Renal cortex interstitium (tissue), 11 donors: ENCODE data around the gene FAM219A. TPM values are rescaled to one million over a fixed set of nuclear protein-coding genes. Genes with fewer than 3 reads are reported as not detected.
A peak's percentile ranks its signal among the peaks of the same experiment; 100 is the strongest.
"Not testable (repeated sequence)": the region's sequence is repeated elsewhere in the genome, so short reads cannot be mapped to it uniquely, and the experiment has no call there.

Source experiments
- DNase-seq, 11 donors: peaks; one replicate each; pipeline ENCODE4 v3.0.0-alpha.2; 2013; ENCODE audit warnings: low read depth in 9 of 11, low spot score in 4 of 11; ENCODE audit errors: extremely low read depth in 1 of 11
- polyA plus RNA-seq, 3 donors: library from polyadenylated mRNA; unstranded; fragments of 120-200 nt; gene quantifications; one replicate each; pipeline ENCODE4 v1.2.1, GENCODE V29; 2013; ENCODE audit not compliant: insufficient read length in 3 of 3

The FAM219A gene
- polyA plus RNA-seq, 3 donors, result 12.0 to 16.0 (median 13.1) TPM

DNA sequence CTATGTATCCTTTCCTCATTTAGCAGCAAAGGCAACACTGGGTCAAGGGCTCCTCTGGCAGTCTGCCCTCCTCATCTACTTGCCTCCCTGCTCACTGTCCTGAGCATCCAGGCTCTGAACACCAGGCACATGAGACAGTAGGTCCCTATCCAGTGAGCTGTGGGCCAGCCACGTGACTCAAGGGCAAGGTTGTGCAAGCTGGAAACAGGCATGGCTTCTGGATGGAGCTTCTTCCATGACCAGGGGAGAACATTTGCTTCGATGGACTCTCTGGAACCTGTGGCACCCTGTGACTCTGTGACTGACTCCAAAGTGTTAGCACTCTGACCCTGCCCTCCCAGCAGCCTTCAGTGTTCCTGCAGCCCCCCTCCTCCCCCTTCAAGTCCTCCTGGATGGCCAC lies 33.2 kb upstream of the FAM219A start:
- no peak for DNase-seq

- DNase-seq, result no peak
These were observed 32.4 kb upstream of the FAM219A start for GRCh38 chr9:34490760-34491159.

GRCh38 chr9:34490360-34490759 lies 32.0 kb upstream of the FAM219A start:
- no peak for DNase-seq

DNA sequence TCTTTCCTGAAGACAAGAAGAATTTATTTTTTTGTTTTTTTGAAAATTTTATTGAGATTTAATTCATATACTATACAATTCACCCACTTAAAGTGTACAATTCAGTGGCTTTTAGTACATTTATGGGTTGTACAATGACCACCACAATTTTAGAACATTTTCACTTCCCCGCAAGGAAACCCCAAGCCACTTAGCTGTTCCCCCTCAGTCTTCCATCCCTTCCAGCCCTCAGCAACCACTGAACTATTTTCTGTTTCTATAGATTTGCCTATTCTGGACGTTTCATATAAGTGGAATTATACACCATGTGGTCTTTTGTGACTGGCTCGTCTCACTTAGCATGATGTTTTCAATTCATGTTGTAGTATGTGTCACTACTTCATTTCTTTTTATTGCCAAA lies 28.2 kb upstream of the FAM219A start:
- DNase-seq, result no peak

GRCh38 chr9:34485822-34486221 lies 27.5 kb upstream of the FAM219A start:
- no peak for DNase-seq

DNA sequence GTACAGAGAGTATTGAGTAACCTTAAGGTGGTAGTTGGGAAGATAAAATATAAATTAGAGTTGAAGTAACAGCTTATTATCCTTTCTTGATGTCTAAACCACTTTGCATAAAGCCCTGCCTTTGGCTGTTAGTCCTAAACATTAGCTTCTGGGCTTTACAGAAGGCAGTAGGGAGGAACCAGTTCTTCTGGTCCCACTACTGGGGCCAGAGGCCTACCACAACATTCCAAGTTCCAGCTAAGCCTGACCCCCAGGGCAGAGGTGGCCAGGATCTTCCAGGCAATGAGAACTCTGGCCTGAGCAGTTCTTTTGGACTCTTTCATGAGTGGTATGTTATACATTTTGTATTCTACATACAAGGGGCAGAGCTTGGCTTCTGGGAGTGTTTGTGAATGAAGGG lies 26.3 kb upstream of the FAM219A start:
- DNase-seq, result no peak

DNA sequence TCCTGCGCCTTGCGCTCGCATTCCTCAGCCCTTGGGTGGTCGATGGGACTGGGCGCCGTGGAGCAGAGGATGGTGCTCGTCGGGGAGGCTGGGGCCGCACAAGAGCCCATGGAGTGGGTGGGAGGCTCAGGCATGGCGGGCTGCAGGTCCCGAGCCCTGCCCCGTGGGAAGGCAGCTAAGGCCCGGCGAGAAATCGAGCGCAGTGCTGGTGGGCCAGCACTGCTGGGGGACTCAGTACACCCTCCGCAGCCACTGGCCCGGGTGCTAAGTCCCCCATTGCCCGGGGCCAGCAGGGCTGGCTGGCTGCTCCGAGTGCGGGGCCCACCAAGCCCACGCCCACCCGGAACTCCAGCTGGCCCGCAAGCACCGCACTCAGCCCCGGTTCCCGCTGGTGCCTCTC lies 24.4 kb upstream of the FAM219A start:
- not testable (repeated sequence) for DNase-seq

GRCh38 chr9:34481620-34482019 lies 23.2 kb upstream of the FAM219A start:
- DNase-seq, result not testable (repeated sequence)

DNA sequence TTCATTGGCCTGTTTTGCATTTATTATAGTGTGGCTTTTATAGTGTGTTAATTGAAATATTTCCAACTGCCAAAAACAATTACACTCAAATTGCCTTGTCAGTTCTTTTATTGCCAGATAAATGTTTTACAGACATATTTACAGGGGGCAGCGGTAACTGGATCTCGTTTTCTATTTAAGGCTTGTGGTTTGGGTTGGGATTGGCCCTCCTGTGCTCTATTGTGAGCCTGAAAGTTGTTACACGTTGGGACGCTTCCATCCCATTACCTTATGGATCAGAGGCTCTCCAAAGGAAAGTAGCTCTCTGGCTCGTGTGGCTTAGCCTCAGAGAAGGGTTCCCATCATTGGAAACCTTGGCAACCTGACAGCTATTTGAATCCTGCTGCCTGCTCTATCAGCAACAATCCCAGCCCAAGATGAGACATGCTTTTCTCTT lies 21.1 kb upstream of the FAM219A start:
- no peak for DNase-seq

- no peak for DNase-seq
These were observed 19.2 kb upstream of the FAM219A start for GRCh38 chr9:34477541-34477940.

GRCh38 chr9:34475097-34475496 lies 16.7 kb upstream of the FAM219A start:
- no peak for DNase-seq

DNA sequence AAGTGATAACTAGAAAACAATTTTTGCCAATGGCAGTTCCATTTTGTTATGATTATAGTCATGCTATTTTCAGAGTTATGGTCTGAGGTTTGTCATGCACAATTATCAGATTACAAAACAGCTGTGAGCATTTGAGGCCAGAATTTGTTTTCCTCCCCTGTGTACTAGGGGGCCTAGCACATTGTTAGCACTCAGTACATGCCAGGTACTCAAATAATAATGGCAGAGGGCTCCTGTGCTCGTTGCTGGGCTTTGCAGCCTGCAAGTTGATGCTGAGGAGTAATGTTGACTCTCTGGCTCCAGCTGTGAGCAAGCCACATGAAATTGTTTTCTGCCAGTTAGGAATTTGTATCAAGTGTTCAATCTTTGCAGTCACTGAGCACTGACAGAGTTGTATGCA lies 7.1 kb upstream of the FAM219A start:
- no peak for DNase-seq

GRCh38 chr9:34464571-34464970 lies 6.2 kb upstream of the FAM219A start:
- DNase-seq, result no peak

- no peak for DNase-seq
These were observed 5.5 kb upstream of the FAM219A start for GRCh38 chr9:34463901-34464232.

DNA sequence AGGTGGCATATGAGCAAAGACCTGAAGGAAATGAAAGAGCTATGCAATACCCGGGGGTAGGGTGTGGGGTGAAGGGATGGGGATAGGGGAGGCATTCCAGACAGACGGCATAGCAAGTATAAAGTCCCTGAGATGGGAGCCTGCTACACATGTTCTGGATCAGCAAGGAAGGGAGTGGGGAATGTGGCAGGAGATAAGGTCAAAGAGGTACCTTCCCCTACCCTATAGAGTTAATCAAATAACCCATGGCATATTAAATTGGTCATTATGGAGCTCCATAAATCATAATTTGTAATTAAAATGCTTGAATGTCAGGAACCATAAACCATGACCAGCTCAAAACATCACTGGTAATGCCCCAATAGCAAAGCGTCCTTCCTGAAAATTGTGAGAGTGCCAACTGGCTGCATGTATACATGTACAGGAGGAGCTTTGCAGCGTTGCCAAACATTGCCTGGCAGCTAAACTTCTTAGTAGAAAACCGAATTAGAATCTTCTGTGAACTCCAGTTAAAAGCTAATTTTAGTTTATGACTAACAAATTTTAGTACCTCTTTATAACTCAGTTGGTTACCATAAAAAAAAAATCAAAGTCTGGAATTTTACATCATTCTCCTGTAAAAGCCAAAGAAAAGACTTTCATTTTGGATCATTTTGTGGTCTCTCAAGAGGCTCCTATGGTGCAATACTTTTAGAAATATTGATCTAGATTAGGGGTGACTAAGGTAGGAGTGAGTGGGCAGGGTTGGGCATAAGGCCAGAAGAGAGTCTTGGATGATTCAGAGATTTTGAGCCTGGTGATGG lies 4.9 kb upstream of the FAM219A start:
- DNase-seq, result no peak

DNA sequence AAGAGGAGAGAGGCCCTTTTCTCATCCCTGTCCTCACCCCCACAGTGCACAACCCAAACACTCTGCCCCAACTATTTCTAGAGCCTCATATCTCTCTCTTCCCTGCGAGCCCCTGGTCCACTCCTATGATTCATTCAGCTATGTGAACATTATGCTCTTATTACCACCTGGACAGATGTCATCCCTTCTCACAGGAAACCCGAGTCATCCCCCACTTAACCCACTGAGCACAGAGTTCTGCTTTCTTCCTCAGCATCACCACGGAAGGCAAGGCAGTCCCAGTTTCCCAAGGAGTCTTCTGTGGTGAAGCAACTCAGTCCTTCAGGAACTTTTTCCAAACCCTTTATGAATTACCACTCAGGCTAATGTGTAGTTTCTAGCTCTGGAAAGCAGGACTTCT lies 1.6 kb upstream of the FAM219A start:
- DNase-seq, result no peak

- no peak for DNase-seq
These were observed 986 bp upstream of the FAM219A start for GRCh38 chr9:34459356-34459755.

DNA sequence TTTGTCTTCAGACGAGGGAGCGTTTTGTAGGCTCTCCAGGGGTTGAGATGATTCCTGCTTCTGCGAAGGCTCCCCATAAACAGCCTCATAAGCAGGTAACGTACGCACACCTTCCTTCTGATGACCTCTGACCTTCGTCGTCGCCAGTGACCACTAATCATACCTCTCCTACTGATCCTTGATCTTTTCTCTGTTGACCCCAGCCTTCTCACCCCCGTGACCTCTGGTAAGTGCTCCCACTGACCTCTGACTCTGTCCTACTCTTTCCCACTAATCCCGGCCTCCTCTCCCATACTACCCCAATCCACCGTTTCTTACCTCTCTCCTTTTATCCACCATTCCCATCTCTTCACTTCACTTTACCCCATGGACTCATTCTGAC lies 580 bp upstream of the FAM219A start:
- DNase-seq, result no peak

DNA sequence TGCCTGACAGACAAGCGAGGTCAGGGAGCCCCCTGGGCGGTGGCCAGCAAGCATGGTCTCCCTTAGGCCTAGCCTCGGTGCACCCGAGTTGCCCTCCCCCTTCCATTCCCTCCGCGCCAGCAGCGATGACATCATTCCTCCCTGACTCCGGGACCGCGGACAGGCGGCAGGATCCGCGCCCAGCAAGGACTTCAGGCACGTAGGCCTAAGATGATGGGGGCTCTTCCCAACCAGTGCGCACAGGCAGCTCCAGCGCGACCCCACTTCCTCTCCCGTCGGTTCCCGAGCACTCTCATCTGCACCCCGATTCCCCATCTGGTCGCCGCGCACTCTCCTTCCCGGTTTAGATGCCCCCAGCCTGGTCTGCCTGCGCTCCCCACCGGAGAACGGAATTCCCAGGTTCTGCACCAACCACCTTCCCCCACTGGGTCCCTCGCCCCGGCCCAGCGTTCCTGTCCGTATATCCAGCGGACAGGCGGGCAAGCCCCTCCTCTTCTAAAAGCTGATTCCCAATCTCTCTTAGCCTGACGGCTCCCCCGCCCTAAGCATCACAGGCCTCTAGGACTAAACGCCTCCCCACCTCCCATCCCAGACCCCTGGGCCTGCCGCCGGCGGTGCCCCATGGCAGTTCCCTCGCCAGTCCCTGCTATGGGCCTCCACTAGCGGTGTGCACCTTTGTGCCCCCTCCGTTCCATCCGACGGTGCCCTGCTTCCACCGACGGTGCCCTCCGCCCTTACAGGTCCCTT lies 931 bp downstream of the FAM219A start:
- DNase-seq, result peak in 6 of 11 donors; percentile 31 to 50 (median 46)

DNA sequence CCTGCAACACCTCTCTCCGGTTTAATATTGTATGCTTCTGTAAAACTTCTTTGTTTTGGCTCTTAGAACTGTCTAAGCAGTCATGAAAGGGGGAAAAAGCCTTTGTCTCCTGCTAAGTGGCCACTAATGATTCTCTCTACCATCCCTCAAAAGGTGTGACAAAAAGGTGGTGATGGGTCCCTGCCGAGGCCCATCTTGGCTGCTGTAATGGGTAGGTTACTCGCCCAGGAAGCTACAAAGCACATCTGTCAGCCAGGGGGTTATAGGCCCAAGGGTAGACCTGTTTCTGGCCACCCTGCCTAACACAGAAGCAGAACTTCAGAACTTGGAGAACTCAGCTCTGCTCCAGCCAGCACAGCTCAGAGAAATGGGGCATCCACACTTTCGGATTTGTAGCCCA lies 1.6 kb downstream of the FAM219A start:
- DNase-seq, result no peak

DNA sequence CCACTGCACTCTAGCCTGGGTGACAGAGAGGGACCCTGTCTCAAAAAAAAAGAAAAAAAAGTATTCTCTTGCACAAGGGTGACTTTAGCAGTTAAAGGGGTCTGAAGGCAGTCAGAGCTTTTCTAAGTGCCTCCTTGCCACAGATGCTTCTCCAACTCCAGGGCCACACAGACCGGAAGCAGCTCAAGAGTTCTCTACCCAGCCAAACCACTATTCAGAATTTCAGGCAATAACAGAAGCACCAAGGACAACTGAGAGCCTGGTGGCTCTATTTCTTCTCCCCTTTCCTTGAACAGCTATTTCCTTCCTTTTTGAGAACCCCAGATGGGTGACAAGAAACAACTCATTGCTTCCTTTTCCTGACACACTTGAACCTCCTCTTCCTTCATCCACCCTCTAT lies 2.2 kb downstream of the FAM219A start:
- no peak for DNase-seq
